Chondrocyte (in vitro differentiated cells): ENCODE results near the gene SND1. TPM values are rescaled to one million over a fixed set of nuclear protein-coding genes. Genes with fewer than 3 reads are reported as not detected.

Experiments
- DNase-seq: peaks from one replicate; pipeline ENCODE4 v3.0.0; 2021; ENCODE audit warnings: mixed read lengths, low spot score
- H3K27ac Mint-ChIP-seq: one replicate; pipeline ENCODE4 v1.8.0; 2021; ENCODE audit warnings: mild to moderate bottlenecking, moderate library complexity, mixed read lengths; ENCODE audit not compliant: unreplicated experiment
- H3K27me3 Mint-ChIP-seq: 2 replicates; pipeline ENCODE4 v1.8.0; 2021; ENCODE audit warnings: low read depth, mixed read lengths
- H3K36me3 Mint-ChIP-seq: 2 replicates; pipeline ENCODE4 v1.8.0; 2021; ENCODE audit warnings: low read depth, mixed read lengths
- H3K4me1 Mint-ChIP-seq: 2 replicates; pipeline ENCODE4 v1.8.0; 2021; ENCODE audit warnings: low read depth, mild to moderate bottlenecking, mixed read lengths
- H3K4me3 Mint-ChIP-seq: one replicate; pipeline ENCODE4 v1.8.0; 2021; ENCODE audit warnings: mild to moderate bottlenecking, moderate library complexity, mixed read lengths; ENCODE audit not compliant: unreplicated experiment
- H3K9me3 Mint-ChIP-seq: 2 replicates; pipeline ENCODE4 v1.8.0; 2021; ENCODE audit warnings: low read depth, mixed read lengths
- total RNA-seq: library from RNA; stranded (reverse); gene quantifications from 3 replicates; pipeline ENCODE4 v1.2.1, GENCODE V29; 2021
- TF ChIP-seq, protein P1 (sequence below): fragments of 200-600 bp; sonication (generic); IDR thresholded peaks from 2 replicates; pipeline ENCODE4 v1.5.0; 2021; ENCODE audit warnings: antibody characterized with exemption, mild to moderate bottlenecking, moderate library complexity

Gene SND1
- total RNA-seq, 1 donor from 2014 or later, result 229 TPM

GRCh38 chr7:127948930-127949329 lies 296.9 kb downstream of the SND1 start:
- H3K27me3 Mint-ChIP-seq, result no peaks in the 10 kb centered on the region
- DNase-seq, result no peak
- peaks cover 21% of the 10 kb centered on the region for H3K4me1 Mint-ChIP-seq
- no peak overlapping the region for H3K27ac Mint-ChIP-seq
- H3K36me3 Mint-ChIP-seq, result peaks cover 3% of the 10 kb centered on the region
- H3K9me3 Mint-ChIP-seq, result no peaks in the 10 kb centered on the region
- TF ChIP-seq, protein P1, sequence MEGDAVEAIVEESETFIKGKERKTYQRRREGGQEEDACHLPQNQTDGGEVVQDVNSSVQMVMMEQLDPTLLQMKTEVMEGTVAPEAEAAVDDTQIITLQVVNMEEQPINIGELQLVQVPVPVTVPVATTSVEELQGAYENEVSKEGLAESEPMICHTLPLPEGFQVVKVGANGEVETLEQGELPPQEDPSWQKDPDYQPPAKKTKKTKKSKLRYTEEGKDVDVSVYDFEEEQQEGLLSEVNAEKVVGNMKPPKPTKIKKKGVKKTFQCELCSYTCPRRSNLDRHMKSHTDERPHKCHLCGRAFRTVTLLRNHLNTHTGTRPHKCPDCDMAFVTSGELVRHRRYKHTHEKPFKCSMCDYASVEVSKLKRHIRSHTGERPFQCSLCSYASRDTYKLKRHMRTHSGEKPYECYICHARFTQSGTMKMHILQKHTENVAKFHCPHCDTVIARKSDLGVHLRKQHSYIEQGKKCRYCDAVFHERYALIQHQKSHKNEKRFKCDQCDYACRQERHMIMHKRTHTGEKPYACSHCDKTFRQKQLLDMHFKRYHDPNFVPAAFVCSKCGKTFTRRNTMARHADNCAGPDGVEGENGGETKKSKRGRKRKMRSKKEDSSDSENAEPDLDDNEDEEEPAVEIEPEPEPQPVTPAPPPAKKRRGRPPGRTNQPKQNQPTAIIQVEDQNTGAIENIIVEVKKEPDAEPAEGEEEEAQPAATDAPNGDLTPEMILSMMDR, result no peak
- H3K4me3 Mint-ChIP-seq, result no peak overlapping the region

DNA sequence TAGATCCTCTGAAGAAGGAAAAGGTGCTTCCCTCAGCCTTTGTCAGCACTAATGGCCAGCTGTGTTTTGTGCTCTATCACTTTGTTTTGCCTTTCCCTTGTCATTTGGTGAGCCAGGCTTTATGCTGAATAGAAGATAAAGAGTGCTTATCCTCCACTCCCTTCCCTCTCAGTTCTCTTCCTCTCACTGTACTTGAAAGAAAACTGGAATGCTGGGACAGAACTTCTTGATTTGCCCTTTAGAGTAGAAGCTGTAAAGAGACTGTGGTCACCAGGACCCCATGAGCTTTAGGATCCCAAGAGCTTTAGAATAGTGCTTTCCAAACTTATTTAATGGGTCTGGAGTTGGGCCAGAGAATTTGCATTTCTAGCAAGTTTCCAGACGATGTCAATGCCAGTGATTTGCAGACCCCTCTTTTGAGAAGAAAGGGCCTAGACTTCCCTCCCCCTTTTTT lies 297.8 kb downstream of the SND1 start:
- peaks cover 3% of the 10 kb centered on the region for H3K36me3 Mint-ChIP-seq
- H3K9me3 Mint-ChIP-seq, result no peaks in the 10 kb centered on the region
- DNase-seq, result no peak
- H3K27me3 Mint-ChIP-seq, result no peaks in the 10 kb centered on the region
- H3K4me1 Mint-ChIP-seq, result peaks cover 19% of the 10 kb centered on the region
- H3K4me3 Mint-ChIP-seq, result no peak overlapping the region
- TF ChIP-seq, protein P1, result no peak
- H3K27ac Mint-ChIP-seq, result no peak overlapping the region

DNA sequence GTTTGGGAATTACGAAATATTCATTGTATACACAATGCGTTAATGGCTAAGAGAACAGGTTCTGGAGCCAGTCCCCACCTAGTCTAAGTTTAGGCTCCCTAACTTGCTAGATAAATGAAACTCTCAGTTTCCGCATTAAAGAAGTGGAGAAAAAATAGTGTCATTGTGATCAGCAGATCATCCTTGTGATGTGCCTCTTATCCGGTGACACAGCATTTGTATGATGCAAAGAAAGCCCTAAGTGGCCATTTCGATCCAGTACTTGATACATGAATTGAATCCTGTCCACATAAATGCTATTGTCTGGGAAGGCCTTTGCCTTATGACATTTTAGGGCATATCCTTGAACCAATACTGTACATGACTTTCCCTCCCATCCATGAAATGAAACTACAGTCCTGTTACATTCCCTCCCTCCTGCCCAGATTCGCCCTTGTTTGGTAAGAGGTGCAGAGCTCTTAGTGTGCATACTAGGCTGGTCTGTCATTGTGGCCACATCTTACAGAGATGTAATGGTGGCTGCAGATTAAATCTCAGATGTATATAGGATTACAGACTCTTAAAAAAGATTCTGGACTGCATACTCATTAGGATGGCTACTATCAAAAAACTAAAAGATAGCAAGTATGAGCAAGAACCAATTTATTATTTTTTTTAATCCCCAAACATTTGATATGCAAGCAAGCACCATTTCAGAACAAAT lies 298.4 kb downstream of the SND1 start:
- Mint-ChIP-seq H3K27ac (no peak overlapping the region), H3K9me3 (no peaks in the 10 kb centered on the region), H3K27me3 (no peaks in the 10 kb centered on the region), H3K4me3 (no peak overlapping the region), H3K4me1 (peaks cover 19% of the 10 kb centered on the region), H3K36me3 (peaks cover 3% of the 10 kb centered on the region)
- TF ChIP-seq, protein P1, result no peak
- DNase-seq, result no peak

DNA sequence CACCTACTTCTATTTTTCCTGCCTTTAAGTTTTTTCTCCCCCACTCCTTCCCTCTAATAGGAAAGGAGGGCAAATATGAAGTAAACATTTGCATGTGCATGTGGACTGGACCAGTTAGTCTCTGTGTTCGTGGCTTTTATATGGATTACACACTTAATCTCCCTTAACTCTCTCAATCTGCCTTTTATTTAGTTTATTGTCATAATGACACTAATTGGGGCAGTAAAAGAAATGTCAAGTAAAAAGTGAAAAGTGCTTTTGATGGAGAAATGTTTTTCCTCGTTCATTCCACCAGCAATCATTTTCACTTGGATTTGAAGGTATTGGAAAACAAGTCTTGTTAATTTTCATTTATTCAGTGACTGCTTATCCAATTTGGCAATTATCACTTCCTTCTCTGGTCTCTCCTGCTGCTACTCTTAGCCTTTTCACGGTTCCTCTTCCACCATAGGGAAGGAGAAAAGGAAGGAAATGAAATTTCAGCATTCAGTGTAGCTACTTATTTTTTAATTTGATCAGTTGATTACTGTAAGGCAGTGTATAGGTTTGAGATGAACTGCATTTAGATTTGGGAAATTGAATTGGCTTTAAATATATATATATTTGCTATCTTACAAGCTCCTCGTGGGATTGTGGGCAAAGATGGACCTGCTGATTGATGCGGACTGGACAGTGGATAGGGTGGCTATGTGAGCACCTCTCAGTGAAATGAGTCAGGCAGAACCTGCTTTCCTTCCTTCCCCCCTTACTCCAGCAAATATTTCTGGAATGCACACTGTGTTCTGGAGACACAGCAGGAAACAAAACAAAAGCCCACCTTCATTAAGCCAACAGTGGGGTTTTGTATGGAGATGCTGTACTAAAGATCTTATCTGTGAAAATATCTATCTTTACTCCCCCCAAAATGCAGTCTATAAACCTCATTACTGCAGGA lies 301.7 kb downstream of the SND1 start:
- Mint-ChIP-seq H3K27me3 (no peaks in the 10 kb centered on the region), H3K27ac (no peak overlapping the region), H3K4me3 (no peak overlapping the region), H3K36me3 (peaks cover 3% of the 10 kb centered on the region), H3K4me1 (peaks cover 4% of the 10 kb centered on the region), H3K9me3 (no peaks in the 10 kb centered on the region)
- no peak for DNase-seq
- TF ChIP-seq, protein P1, result no peak

GRCh38 chr7:127954357-127954748 lies 302.4 kb downstream of the SND1 start:
- no peaks in the 10 kb centered on the region for H3K27me3 Mint-ChIP-seq
- H3K36me3 Mint-ChIP-seq, result peaks cover 3% of the 10 kb centered on the region
- H3K4me1 Mint-ChIP-seq, result peaks cover 4% of the 10 kb centered on the region
- no peak overlapping the region for H3K4me3 Mint-ChIP-seq
- H3K27ac Mint-ChIP-seq, result no peak overlapping the region
- TF ChIP-seq, protein P1, result no peak
- H3K9me3 Mint-ChIP-seq, result no peaks in the 10 kb centered on the region
- DNase-seq, result no peak
